Stimulated activated CD8-positive, alpha-beta memory T cell treated with anti-CD3 and anti-CD28 coated beads, Interleukin-4, amount 100 ng/mL, for 4 hours (primary cell): Measurements from ENCODE around the gene PTPRU.

Experiments used
- DNase-seq, 2 donors: peaks; one replicate each; pipeline ENCODE4 v3.0.0-alpha.2; 2020; ENCODE audit warnings: low read depth in 2 of 2, low spot score in 1 of 2

PTPRU gene

GRCh38 chr1:29331309-29331708 is 95.0 kb downstream of the PTPRU start:
- no peak for DNase-seq

GRCh38 chr1:29331729-29332128 is 95.4 kb downstream of the PTPRU start:
- DNase-seq, result no peak

GRCh38 chr1:29332204-29332603 is 95.9 kb downstream of the PTPRU start:
- no peak for DNase-seq

DNA sequence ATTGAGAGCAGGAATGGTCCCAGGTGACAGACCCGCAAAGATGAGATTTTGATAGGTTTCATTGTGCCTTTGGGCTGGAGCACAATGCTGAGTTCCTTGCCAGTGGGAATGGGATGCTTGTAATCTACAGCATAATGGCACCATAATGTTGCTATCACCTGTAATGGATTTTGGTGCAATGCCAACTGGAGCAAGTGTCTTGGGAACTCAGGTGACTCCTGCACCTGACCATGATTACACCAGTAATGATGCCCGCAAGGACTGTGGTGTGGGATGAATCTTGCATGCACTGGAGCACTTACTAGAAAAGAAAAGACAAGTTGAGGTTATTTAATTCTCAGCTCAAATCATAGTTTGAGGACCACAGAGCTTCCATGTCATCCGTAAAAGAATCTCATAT is 96.7 kb downstream of the PTPRU start:
- DNase-seq, result no peak

GRCh38 chr1:29335573-29335972 is 99.3 kb downstream of the PTPRU start:
- no peak for DNase-seq

DNA sequence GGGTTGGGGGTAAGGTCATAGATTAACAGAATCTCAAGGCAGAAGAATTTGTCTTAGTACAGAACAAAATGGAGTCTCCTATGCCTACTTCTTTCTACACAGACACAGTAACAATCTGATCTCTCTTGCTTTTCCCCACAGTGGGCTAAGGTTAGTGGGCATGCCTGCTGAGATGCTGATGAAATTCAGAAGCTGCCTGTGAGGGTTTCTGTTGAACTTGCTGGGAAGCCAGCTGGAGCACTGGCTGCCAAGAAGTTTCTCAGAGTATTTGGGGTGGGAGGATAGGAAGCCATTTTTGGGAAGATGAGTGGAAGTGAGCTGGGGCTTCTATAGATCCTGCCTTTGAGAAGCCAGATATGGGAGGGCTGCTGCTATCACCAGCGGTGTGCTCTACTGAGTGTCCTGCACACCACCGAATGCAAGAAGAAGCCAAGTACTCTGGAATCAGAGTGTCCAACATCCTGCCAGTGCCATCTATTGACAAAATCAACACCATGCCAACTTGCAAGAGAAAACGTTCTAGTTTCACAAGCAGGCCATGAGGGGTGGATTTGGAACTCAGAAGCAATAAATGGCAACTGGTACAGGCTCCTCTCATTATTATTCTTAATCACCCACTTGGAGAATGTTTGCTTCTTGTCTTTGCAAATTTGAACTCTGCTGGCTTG is 102.7 kb downstream of the PTPRU start:
- DNase-seq, result no peak

- no peak for DNase-seq
These were observed 105.6 kb downstream of the PTPRU start for GRCh38 chr1:29341936-29342335.

DNA sequence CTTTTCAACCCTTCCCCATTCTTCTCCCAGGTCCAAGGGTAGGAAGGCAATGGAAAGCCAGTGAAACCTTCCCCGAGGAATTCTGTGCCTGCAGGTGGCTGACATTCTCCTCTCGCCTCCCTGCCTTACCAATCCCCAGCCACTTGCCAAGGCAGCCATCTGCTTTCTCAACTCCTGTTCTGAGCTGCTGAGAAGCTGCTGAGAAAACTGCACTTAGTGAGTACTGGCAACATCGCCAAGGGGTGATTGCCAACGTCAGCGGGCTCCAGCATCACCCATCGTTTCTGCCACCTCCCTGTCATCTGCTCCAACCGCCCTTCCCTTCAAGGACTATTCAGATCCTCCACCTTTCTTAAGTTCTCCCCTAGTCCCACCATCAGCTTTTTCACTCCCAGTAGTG is 106.0 kb downstream of the PTPRU start:
- DNase-seq, result no peak

GRCh38 chr1:29342983-29343382 is 106.7 kb downstream of the PTPRU start:
- no peak for DNase-seq

DNA sequence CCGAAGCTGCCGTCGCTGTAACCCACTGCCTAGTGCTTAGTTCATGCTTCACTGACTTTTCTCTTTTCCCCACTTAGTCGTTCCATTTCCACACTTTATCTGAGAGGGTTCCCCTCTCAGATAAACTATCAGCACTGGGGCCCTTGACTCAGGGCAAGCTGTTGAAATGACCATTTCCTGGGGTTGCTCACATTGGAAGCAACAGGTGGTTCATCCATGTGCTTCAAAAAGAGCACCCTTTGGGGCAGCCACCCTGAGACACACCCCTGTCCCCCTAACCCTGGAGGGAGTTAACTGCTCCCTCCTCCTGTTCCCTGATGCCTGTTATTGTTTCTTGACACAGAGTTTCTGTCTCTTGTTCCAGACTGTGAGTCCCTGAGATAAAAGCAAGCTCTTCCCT is 107.2 kb downstream of the PTPRU start:
- no peak for DNase-seq

DNA sequence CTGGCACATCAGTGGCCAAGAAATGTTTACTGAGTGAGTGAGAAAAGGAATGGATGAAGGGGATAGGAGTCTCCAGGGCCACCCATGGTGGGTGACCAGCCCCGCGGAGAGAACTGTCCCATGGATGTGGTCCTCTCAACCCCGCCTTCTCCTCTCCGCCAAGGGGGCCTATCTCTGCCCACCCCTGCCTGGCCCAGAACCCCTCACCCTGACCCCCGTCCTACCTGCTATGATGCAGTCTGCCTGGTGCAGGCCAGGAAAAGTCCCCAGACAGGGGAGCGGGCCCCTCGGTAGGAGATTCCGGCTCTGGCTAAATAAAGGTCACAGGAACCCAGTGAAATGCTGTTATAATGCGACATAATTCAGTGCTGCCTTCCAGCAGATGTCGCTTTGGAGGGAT is 107.6 kb downstream of the PTPRU start:
- no peak for DNase-seq

- DNase-seq, result no peak
These were observed 108.0 kb downstream of the PTPRU start for GRCh38 chr1:29344336-29344735.

DNA sequence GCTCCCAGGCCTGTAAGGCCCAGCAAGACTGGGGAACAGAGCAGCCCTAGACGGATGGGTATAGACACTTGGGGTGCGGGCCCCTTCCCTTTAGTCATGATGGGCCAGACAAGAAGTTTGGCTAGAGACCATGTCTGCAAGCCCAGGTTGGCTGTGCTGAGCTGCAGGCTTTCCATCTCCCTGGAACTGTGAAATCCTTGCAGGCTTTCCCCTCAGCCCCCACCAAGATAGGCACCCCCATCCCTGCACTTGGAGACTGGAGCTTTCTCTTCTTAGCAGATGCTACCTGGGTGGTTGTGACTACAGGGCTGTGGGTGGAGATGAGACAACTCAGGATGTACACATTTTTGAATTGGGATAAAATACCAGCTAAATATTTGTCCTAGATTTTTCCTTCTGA is 110.3 kb downstream of the PTPRU start:
- no peak for DNase-seq

GRCh38 chr1:29349871-29350491 is 113.7 kb downstream of the PTPRU start:
- no peak for DNase-seq

DNA sequence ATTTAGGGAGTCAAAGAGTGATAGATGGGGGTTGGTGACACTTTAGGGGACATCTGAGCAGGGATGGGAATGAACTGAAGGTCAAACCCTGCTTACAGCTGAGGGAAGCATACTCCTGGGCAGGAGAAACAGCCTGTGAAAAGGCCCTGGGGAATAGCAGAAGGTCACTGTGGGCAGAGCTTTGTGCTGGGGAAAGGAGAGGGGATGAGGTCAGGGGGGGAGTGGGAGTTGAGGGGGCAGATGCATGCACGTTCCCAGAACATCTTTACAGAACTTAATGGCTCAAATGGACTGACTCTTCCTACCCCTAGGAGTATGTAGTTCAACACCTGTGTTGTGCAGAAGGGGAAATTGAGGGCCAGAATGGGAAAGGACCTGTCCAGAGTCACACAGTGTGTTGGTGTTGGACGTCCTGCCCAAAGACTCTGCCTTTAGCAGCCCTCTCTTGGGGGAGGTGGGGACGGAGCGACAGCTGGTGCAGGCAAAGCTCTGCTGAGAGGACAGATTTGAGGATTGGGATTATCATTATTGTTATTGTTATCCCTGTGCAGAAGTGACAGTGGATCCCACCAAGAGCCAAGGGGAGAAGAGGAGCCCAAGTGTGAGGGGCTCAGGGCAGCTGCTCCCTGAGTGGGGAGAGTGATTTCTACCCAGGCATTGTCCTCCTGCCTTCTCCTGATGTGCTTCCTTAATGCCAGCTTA is 116.5 kb downstream of the PTPRU start:
- DNase-seq, result no peak

DNA sequence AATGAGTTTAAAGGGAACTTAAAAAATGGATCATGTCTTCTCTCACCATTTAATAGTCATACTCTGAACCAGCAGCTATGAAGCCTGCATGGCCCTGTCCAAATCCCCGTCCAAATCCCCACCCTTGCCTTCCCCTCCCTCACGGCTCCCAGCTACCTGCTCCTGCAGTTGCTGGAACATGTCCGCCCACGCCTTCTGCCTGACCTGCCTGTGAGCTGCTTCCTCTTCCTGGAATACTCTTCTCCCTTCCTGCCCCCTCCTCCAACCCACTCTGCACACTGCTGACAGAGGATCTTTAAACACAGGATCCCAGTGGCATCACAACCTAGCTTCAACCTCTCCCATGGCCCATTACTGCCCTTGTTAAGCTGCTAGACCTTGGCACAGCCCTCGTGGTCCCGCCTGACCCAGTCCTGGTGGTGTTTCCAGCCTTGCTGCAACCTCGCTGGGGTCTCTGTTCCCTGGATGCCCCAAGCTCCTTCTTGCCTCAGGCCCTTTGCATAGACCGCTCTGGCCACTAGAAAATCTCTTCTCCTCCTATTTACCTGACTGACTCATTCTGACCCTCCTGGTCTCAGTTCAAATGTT is 118.3 kb downstream of the PTPRU start:
- no peak for DNase-seq

DNA sequence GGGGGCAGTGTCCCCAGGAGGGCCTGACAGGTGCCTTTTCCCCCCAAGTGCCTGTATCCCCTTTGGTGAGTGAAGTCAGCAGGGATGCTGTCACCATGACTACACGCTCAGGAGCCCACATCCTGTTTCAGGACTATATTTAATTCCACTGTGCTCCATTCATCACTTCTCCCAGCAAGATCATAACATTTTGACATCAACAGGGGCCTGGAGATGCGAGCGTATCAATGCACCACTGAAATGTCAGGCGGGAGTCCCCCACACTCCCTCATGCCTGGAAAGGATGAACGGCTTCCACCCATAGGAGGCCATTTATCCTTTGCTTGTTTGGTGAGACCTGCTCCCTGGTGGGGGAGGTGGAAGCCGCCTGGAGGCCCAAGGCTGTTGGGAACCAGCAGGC is 119.1 kb downstream of the PTPRU start:
- DNase-seq, result no peak

DNA sequence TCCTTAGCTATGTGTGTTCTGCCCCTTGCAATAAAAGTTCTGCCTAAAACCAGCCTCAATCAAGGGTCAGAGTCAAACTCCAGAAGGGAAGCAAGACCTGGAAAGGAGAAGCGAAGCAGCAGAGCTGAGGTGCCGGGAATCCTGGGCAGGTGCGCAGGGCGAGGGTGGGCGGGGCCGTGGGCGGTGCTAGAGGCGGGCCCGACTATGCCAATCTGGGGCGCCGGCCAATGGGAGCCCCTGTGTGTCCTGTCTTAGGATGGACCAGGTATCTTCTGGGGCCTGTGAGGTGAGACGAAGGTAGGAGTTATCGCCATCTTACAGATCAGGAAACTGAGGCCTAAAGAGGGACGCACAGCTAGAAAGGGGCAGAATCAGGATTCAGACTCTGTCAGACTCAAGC is 120.3 kb downstream of the PTPRU start:
- no peak for DNase-seq

- DNase-seq, result no peak
These were observed 121.1 kb downstream of the PTPRU start for GRCh38 chr1:29357452-29357851.

DNA sequence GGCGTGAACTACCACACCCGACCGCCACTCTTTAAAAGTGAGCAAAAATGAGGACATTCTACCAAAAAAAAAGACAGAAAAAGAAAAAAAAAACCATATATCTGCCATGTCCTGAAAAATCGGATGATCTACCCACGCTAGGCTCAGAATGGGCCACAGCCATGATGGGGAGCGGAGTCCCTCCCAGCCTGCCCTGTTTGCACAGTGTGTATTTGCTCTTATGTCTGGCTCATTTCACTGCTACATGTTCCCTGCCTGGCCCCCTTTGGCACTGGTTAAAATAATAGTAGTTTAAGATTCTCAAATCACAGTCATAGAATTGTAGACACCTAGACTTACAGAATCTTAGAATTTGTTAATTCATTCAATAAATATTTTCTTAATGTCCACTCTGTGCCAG is 121.9 kb downstream of the PTPRU start:
- no peak for DNase-seq

DNA sequence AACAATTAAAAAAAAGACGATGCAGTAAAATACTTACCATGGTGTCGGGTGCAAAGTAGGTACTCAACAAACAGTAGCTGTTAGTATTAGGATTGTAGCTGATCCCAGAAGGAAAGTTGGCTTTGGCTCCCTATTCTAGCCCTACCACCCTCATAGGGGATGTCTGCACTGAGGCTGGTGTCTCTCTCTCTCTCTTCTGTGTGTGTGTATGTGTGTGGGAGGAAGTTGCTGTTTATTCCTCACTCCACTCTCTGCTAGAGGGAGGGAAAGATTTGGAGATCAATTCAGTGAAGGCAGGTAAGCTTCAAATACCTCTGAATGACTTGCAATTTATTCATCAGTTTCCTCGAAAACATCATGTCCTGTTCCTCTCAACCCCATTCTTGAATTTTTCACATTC is 124.4 kb downstream of the PTPRU start:
- no peak for DNase-seq

DNA sequence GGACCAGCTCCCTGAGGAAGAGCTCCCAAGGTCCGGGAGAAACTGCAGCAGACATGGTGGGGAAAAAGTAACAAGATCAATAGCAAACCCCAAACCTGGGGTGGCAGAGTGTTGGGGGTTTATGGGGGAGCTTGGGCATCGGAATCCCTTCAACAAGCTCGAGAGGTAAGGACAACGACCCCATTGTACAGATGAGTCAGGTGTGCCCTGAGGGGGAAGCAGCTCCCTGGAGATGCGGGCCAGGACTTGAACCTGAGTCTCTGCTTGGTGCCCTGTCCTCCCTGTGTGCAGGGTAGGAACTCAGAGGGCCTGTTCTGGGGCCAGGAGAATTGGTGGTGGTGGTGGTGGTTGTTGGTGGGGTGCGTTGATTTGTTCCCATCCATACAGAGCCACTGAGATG is 125.4 kb downstream of the PTPRU start:
- no peak for DNase-seq
